Neutrophil (primary cell): Measurements from ENCODE around the gene SMC5.

Source experiments
- H3K27ac ChIP-seq: fragments of 200-600 bp; sonication (generic); 2 replicates; pipeline ENCODE4 v1.5.1; 2016; ENCODE audit warnings: mild to moderate bottlenecking, moderate library complexity
- H3K27me3 ChIP-seq: fragments of 200-600 bp; sonication (generic); 2 replicates; pipeline ENCODE4 v1.6.0; 2016; ENCODE audit warnings: mild to moderate bottlenecking
- H3K36me3 ChIP-seq: fragments of 200-600 bp; sonication (generic); 2 replicates; pipeline ENCODE4 v1.5.1; 2017
- H3K4me1 ChIP-seq, 2 experiments: fragments of 200-600 bp in 1 of 2; sonication (generic) in 1 of 2; 1 replicate in 1 of 2; 2 replicates in 1 of 2; pipeline versions ENCODE4 v1.5.1 to v1.6.1; 2013 to 2016; ENCODE audit warnings: low read depth in 1 of 2, low read length in 1 of 2, mild to moderate bottlenecking in 1 of 2, moderate library complexity in 1 of 2; ENCODE audit not compliant: control insufficient read depth in 1 of 2, insufficient read depth in 1 of 2
- H3K4me3 ChIP-seq, 2 experiments: fragments of 200-600 bp in 1 of 2; sonication (generic) in 1 of 2; 1 replicate in 1 of 2; 2 replicates in 1 of 2; pipeline ENCODE4 v1.5.1; 2013 to 2016; ENCODE audit warnings: low read depth in 1 of 2, low read length in 1 of 2, mild to moderate bottlenecking in 1 of 2, moderate library complexity in 1 of 2
- H3K9me3 ChIP-seq: fragments of 200-600 bp; sonication (generic); 2 replicates; pipeline ENCODE4 v1.5.1; 2016
- TF ChIP-seq, protein P1 (sequence below): fragments of 200-600 bp; sonication (generic); IDR thresholded peaks from 2 replicates; pipeline ENCODE4 v1.5.1; 2016; ENCODE audit warnings: antibody characterized with exemption

The SMC5 gene

GRCh38 chr9:70259512-70259802, 679 bp downstream of the SMC5 start:
- no peaks in the 10 kb centered on the region for H3K27me3 ChIP-seq
- H3K4me1 ChIP-seq, result peaks cover 16 to 17% of the 10 kb centered on the region in 2 experiments
- TF ChIP-seq, protein P1, sequence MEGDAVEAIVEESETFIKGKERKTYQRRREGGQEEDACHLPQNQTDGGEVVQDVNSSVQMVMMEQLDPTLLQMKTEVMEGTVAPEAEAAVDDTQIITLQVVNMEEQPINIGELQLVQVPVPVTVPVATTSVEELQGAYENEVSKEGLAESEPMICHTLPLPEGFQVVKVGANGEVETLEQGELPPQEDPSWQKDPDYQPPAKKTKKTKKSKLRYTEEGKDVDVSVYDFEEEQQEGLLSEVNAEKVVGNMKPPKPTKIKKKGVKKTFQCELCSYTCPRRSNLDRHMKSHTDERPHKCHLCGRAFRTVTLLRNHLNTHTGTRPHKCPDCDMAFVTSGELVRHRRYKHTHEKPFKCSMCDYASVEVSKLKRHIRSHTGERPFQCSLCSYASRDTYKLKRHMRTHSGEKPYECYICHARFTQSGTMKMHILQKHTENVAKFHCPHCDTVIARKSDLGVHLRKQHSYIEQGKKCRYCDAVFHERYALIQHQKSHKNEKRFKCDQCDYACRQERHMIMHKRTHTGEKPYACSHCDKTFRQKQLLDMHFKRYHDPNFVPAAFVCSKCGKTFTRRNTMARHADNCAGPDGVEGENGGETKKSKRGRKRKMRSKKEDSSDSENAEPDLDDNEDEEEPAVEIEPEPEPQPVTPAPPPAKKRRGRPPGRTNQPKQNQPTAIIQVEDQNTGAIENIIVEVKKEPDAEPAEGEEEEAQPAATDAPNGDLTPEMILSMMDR, result no peak
- H3K4me3 ChIP-seq, result peak overlapping the region; percentile 69 to 81
- H3K27ac ChIP-seq, result peak overlapping the region; percentile 84
- H3K9me3 ChIP-seq, result no peaks in the 10 kb centered on the region
- H3K36me3 ChIP-seq, result peaks cover 2% of the 10 kb centered on the region

DNA sequence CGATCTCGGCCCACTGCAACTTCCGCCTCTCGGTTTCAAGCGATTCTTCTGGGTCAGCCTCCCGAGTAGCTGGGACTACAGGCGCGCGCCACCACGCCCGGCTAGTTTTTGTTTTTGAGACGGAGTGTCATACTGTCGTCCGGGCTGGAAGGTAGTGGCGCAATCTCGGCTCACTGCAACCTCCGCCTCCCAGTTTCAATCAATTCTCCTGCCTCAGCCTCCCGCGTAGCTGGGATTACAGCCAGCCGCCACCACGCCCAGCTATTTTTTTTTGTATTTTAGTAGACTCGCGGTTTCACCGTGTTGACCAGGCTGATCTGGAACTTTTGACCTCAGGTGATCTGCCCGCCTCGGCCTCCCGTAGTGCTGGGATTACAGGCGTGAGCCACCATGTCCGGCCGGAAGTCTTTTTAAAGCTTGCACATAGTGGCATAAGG, 1.2 kb downstream of the SMC5 start:
- H3K36me3 ChIP-seq, result peaks cover 8% of the 10 kb centered on the region
- peak overlapping the region; percentile 69 to 81 for H3K4me3 ChIP-seq
- H3K27me3 ChIP-seq, result no peaks in the 10 kb centered on the region
- no peaks in the 10 kb centered on the region for H3K9me3 ChIP-seq
- TF ChIP-seq, protein P1, result no peak
- H3K27ac ChIP-seq, result no peak overlapping the region
- H3K4me1 ChIP-seq, result peaks cover 16 to 17% of the 10 kb centered on the region in 2 experiments

DNA sequence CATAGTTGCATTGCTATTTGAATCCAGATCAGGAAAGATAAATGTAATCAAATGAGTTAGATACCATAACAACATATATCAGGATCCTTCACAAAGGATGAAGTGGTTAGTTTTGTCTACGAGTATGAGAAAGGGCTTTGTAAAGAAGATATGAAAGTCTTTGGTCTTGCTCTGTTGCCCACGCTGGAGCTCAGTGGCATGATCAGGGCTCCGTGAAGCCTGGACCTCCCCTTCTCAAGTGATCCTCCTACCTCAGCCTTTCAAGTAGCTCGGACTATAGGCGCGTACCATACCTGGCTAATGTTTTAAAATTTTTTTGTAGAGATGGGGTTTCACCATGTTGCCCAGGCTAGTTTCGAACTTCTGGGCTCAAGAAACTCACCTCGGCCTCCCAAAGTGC, 1.8 kb downstream of the SMC5 start:
- Histone ChIP-seq H3K9me3 (no peaks in the 10 kb centered on the region), H3K27ac (no peak overlapping the region), H3K4me3 (no peak overlapping the region), H3K27me3 (no peaks in the 10 kb centered on the region), H3K36me3 (peaks cover 14% of the 10 kb centered on the region), H3K4me1 (peaks cover 16 to 17% of the 10 kb centered on the region in 2 experiments)
- TF ChIP-seq, protein P1, result no peak

GRCh38 chr9:70261131-70261870, 2.5 kb downstream of the SMC5 start:
- H3K4me1 ChIP-seq, result peaks cover 16 to 17% of the 10 kb centered on the region in 2 experiments
- H3K27me3 ChIP-seq, result no peaks in the 10 kb centered on the region
- H3K9me3 ChIP-seq, result no peaks in the 10 kb centered on the region
- TF ChIP-seq, protein P1, result no peak
- no peak overlapping the region for H3K4me3 ChIP-seq
- H3K27ac ChIP-seq, result no peak overlapping the region
- H3K36me3 ChIP-seq, result peaks cover 17% of the 10 kb centered on the region

GRCh38 chr9:70262366-70262765, 3.6 kb downstream of the SMC5 start:
- no peak overlapping the region for H3K4me3 ChIP-seq

More at GRCh38 chr9:70262366-70262765, 3.6 kb downstream of the SMC5 start:
- Histone ChIP-seq H3K27me3 (no peaks in the 10 kb centered on the region), H3K27ac (no peak overlapping the region), H3K9me3 (no peaks in the 10 kb centered on the region), H3K4me1 (peaks cover 16 to 17% of the 10 kb centered on the region in 2 experiments), H3K36me3 (peaks cover 21% of the 10 kb centered on the region)
- TF ChIP-seq, protein P1, result no peak
